WTC11 (cell line): ENCODE results near the gene C10orf105.

Experiments
- ARID4B ChIP-seq: sonication (generic); formaldehyde crosslinking; IDR thresholded peaks from 2 replicates; pipeline ENCODE4 v1.8.0; 2023; ENCODE audit warnings: missing genetic modification reagents, mild to moderate bottlenecking, borderline replicate concordance
- CTCF ChIP-seq: fragments of 200-600 bp; IDR thresholded peaks from 2 replicates; pipeline ENCODE4 v1.8.0; 2022; ENCODE audit warnings: antibody characterized with exemption
- FOXP4 ChIP-seq: sonication (generic); formaldehyde crosslinking; IDR thresholded peaks from 2 replicates; pipeline ENCODE4 v1.8.0; 2022; ENCODE audit warnings: mild to moderate bottlenecking, missing genetic modification reagents
- NR2C2 ChIP-seq: sonication (generic); formaldehyde crosslinking; IDR thresholded peaks from 2 replicates; pipeline ENCODE4 v1.8.0; 2022; ENCODE audit warnings: mild to moderate bottlenecking, missing genetic modification reagents
- TF ChIP-seq, protein P1 (sequence below): sonication (generic); formaldehyde crosslinking; IDR thresholded peaks from 2 replicates; pipeline ENCODE4 v1.8.1; 2022; ENCODE audit warnings: low read depth, mild to moderate bottlenecking, moderate library complexity, missing genetic modification reagents, borderline replicate concordance
- TF ChIP-seq, protein P2 (sequence below): sonication (generic); formaldehyde crosslinking; conservative IDR thresholded peaks from 2 replicates; pipeline ENCODE4 v1.8.1; 2022; ENCODE audit warnings: mild to moderate bottlenecking, missing genetic modification reagents

- TF ChIP-seq, protein P1, sequence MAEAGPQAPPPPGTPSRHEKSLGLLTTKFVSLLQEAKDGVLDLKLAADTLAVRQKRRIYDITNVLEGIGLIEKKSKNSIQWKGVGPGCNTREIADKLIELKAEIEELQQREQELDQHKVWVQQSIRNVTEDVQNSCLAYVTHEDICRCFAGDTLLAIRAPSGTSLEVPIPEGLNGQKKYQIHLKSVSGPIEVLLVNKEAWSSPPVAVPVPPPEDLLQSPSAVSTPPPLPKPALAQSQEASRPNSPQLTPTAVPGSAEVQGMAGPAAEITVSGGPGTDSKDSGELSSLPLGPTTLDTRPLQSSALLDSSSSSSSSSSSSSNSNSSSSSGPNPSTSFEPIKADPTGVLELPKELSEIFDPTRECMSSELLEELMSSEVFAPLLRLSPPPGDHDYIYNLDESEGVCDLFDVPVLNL (CRISPR knock-in tag) = no peak
- TF ChIP-seq CTCF (no peak), FOXP4 (CRISPR knock-in tag) (no peak), ARID4B (CRISPR knock-in tag) (no peak), NR2C2 (no peak)
- TF ChIP-seq, protein P2, sequence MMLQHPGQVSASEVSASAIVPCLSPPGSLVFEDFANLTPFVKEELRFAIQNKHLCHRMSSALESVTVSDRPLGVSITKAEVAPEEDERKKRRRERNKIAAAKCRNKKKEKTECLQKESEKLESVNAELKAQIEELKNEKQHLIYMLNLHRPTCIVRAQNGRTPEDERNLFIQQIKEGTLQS (CRISPR knock-in tag) = no peak
These were observed 12.2 kb upstream of the C10orf105 start for GRCh38 chr10:71731791-71732190.
